ENCODE data around the gene TTC24. TPM values are rescaled to one million over a fixed set of nuclear protein-coding genes. Genes with fewer than 3 reads are reported as not detected.
"Not testable (repeated sequence)": the region's sequence is repeated elsewhere in the genome, so short reads cannot be mapped to it uniquely, and the experiment has no call there.

The TTC24 gene
- total and polyA plus RNA-seq, 4 donors: 0.36 TPM; not detected in 3

DNA sequence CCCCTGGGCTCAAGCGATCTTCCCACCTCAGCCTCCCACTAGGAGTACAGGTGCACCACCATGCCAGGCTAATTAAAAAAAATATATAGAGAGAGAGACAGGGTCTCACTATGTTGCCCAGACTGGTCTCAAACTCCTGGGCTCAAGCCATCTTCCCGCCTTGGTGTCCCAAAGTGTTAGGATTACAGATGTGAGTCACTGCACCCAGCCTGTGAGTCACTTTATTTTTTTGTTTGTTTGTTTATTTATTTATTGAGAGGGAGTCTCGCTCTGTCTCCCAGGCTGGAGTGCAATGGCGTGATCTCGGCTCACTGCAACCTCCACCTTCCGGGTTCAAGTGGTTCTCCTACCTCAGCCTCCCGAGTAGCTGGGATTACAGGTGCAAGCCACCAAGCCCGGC is 8.4 kb downstream of the TTC24 start:
- WGBS, 2 donors: 84 to 87% methylated on average over 8 of the region's 8 CpGs
- intact Hi-C loops (cut with DNase I): not testable (repeated sequence)

GRCh38 chr1:156589546-156589945 is 10.0 kb downstream of the TTC24 start:
- 42 to 53% methylated on average over 5 of the region's 5 CpGs for WGBS, 2 donors
- Histone ChIP-seq H3K36me3 (ENCODE audit: control insufficient read depth in 1 of 2, insufficient read depth in 2 of 2, low read length in 1 of 2) (peaks cover 0 to 1% of the 10 kb centered on the region in 2 donors), H3K27ac (ENCODE audit: low read depth in 1 of 2, low read length in 2 of 2) (no peak overlapping the region), H3K4me1 (ENCODE audit: control insufficient read depth in 1 of 2, insufficient read depth in 2 of 2, low read length in 2 of 2) (no peaks in the 10 kb centered on the region), H3K4me3 (ENCODE audit: low read length in 2 of 2) (no peak overlapping the region), H3K9me3 (ENCODE audit: control insufficient read depth, low read length) (no peaks in the 10 kb centered on the region), H3K27me3 (ENCODE audit: control insufficient read depth in 1 of 2, insufficient read depth in 2 of 2, low read length in 1 of 2) (no peaks in the 10 kb centered on the region)
- DNase-seq: no peak
- intact Hi-C loops (cut with DNase I): no loop called here
- ATAC-seq (ENCODE audit: low FRiP score): no peak

More for the DNA sequence above, 8.4 kb downstream of the TTC24 start:
- not testable (repeated sequence) for H3K9me3 ChIP-seq (ENCODE audit: control insufficient read depth, low read length); H3K4me1 ChIP-seq (ENCODE audit: control insufficient read depth in 1 of 2, insufficient read depth in 2 of 2, low read length in 2 of 2); H3K36me3 ChIP-seq (ENCODE audit: control insufficient read depth in 1 of 2, insufficient read depth in 2 of 2, low read length in 1 of 2); ATAC-seq (ENCODE audit: low FRiP score); H3K27me3 ChIP-seq (ENCODE audit: control insufficient read depth in 1 of 2, insufficient read depth in 2 of 2, low read length in 1 of 2); H3K27ac ChIP-seq (ENCODE audit: low read depth in 1 of 2, low read length in 2 of 2); H3K4me3 ChIP-seq (ENCODE audit: low read length in 2 of 2)
- DNase-seq: peak in 1 of 2 donors; percentile 9

- Histone ChIP-seq H3K4me3 (ENCODE audit: low read length in 2 of 2) (no peak overlapping the region), H3K27me3 (ENCODE audit: control insufficient read depth in 1 of 2, insufficient read depth in 2 of 2, low read length in 1 of 2) (no peaks in the 10 kb centered on the region), H3K9me3 (ENCODE audit: control insufficient read depth, low read length) (no peaks in the 10 kb centered on the region), H3K36me3 (ENCODE audit: control insufficient read depth in 1 of 2, insufficient read depth in 2 of 2, low read length in 1 of 2) (peaks cover 0 to 4% of the 10 kb centered on the region in 2 donors), H3K4me1 (ENCODE audit: control insufficient read depth in 1 of 2, insufficient read depth in 2 of 2, low read length in 2 of 2) (no peaks in the 10 kb centered on the region), H3K27ac (ENCODE audit: low read depth in 1 of 2, low read length in 2 of 2) (peak overlapping the region in 1 of 2 donors; percentile 23)
- no peak for ATAC-seq (ENCODE audit: low FRiP score)
- no peak for DNase-seq
- 83% methylated on average over 10 of the region's 10 CpGs for WGBS, 2 donors
- intact Hi-C loops (cut with DNase I): loop anchor here in 1 of 2 donors (5.0 kb wide), 1 partner anchor 78 kb away; no protein-coding TSS in a partner anchor
Measured at GRCh38 chr1:156590326-156591180, 11.0 kb downstream of the TTC24 start.

- no peak for DNase-seq
- H3K27ac ChIP-seq (ENCODE audit: low read depth in 1 of 2, low read length in 2 of 2): peak overlapping the region; percentile 23 to 91
- no peaks in the 10 kb centered on the region for H3K9me3 ChIP-seq (ENCODE audit: control insufficient read depth, low read length)
- H3K27me3 ChIP-seq (ENCODE audit: control insufficient read depth in 1 of 2, insufficient read depth in 2 of 2, low read length in 1 of 2): no peaks in the 10 kb centered on the region
- 18% methylated on average over 6 of the region's 6 CpGs for WGBS, 2 donors
- ATAC-seq (ENCODE audit: low FRiP score): no peak
- no peaks in the 10 kb centered on the region for H3K4me1 ChIP-seq (ENCODE audit: control insufficient read depth in 1 of 2, insufficient read depth in 2 of 2, low read length in 2 of 2)
- peak overlapping the region; percentile 71 to 77 for H3K4me3 ChIP-seq (ENCODE audit: low read length in 2 of 2)
- intact Hi-C loops (cut with DNase I): loop anchor here in 1 of 2 donors (5.0 kb wide), 1 partner anchor 79 kb away; no protein-coding TSS in a partner anchor
- H3K36me3 ChIP-seq (ENCODE audit: control insufficient read depth in 1 of 2, insufficient read depth in 2 of 2, low read length in 1 of 2): peaks cover 0 to 6% of the 10 kb centered on the region in 2 donors
Measured at GRCh38 chr1:156591181-156591431, 11.6 kb downstream of the TTC24 start.

- H3K36me3 ChIP-seq (ENCODE audit: control insufficient read depth in 1 of 2, insufficient read depth in 2 of 2, low read length in 1 of 2): peaks cover 0 to 6% of the 10 kb centered on the region in 2 donors
- H3K4me3 ChIP-seq (ENCODE audit: low read length in 2 of 2): peak within 1 kb of the TSS; percentile 71 to 77
- intact Hi-C loops (cut with DNase I): loop anchor here in 1 of 2 donors (5.0 kb wide), 1 partner anchor 79 kb away; no protein-coding TSS in a partner anchor
- no peaks in the 10 kb centered on the region for H3K4me1 ChIP-seq (ENCODE audit: control insufficient read depth in 1 of 2, insufficient read depth in 2 of 2, low read length in 2 of 2)
- H3K27me3 ChIP-seq (ENCODE audit: control insufficient read depth in 1 of 2, insufficient read depth in 2 of 2, low read length in 1 of 2): no peaks in the 10 kb centered on the region
- no peaks in the 10 kb centered on the region for H3K9me3 ChIP-seq (ENCODE audit: control insufficient read depth, low read length)
- peak; percentile 94 for ATAC-seq (ENCODE audit: low FRiP score)
- peak; percentile 81 to 90 for DNase-seq
- peak within 1 kb of the TSS; percentile 23 to 91 for H3K27ac ChIP-seq (ENCODE audit: low read depth in 1 of 2, low read length in 2 of 2)
- WGBS, 2 donors: 1% methylated on average over 49 to 60 of the region's 60 CpGs
Measured at GRCh38 chr1:156591432-156592157, 12.1 kb downstream of the TTC24 start, which contains the start of gene NAXE. Gene NAXE, plus strand, starts transcription at chr1:156591776. Its CDS starts 29 bp downstream, at chr1:156591805.

GRCh38 chr1:156592158-156592909 is 12.8 kb downstream of the TTC24 start:
- ATAC-seq (ENCODE audit: low FRiP score): no peak
- Histone ChIP-seq H3K4me1 (ENCODE audit: control insufficient read depth in 1 of 2, insufficient read depth in 2 of 2, low read length in 2 of 2) (no peaks in the 10 kb centered on the region), H3K36me3 (ENCODE audit: control insufficient read depth in 1 of 2, insufficient read depth in 2 of 2, low read length in 1 of 2) (peaks cover 3 to 6% of the 10 kb centered on the region in 2 donors), H3K4me3 (ENCODE audit: low read length in 2 of 2) (peak overlapping the region; percentile 71 to 77), H3K27ac (ENCODE audit: low read depth in 1 of 2, low read length in 2 of 2) (no peak overlapping the region), H3K9me3 (ENCODE audit: control insufficient read depth, low read length) (no peaks in the 10 kb centered on the region), H3K27me3 (ENCODE audit: control insufficient read depth in 1 of 2, insufficient read depth in 2 of 2, low read length in 1 of 2) (no peaks in the 10 kb centered on the region)
- intact Hi-C loops (cut with DNase I): loop anchor here in 1 of 2 donors (5.0 kb wide), 1 partner anchor 80 kb away; no protein-coding TSS in a partner anchor
- DNase-seq: peak in 1 of 2 donors; percentile 62
- 50 to 52% methylated on average over 16 of the region's 16 CpGs for WGBS, 2 donors

DNA sequence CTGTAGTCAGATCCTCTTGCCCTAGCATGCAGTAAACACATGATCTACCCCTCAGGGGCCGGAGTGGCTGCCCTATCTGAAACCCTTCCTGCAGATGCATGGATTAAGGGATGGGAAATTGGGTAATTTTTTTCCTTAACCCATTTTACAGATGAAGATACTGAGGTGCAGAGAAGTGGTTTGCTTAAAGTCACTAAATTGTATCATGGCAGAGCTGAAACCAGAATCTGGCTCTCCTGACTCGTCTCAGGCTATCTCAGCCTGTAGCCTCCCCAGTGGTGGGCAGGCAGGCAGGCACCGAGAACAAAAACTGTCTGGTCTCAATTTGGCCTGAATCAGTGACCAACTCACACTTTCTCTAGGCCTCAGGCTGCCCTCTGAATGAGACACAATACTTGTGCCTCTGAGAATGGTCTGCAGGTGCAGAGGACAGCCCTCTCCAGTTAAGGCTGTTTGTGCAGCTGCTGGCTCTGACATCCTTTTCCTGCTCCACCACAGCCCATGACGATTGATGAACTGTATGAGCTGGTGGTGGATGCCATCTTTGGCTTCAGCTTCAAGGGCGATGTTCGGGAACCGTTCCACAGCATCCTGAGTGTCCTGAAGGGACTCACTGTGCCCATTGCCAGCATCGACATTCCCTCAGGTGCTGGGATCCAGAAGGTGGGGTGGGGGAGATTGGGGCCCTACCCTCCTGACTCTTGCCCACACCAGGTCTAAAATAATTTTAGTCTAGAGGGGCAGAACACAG is 13.6 kb downstream of the TTC24 start:
- intact Hi-C loops (cut with DNase I): loop anchor here in 1 of 2 donors (5.0 kb wide), 1 partner anchor 81 kb away; no protein-coding TSS in a partner anchor
- ATAC-seq (ENCODE audit: low FRiP score) (no peak), DNase-seq (peak in 1 of 2 donors; percentile 51)
- Histone ChIP-seq H3K36me3 (ENCODE audit: control insufficient read depth in 1 of 2, insufficient read depth in 2 of 2, low read length in 1 of 2) (peaks cover 5 to 6% of the 10 kb centered on the region in 2 donors), H3K27ac (ENCODE audit: low read depth in 1 of 2, low read length in 2 of 2) (no peak overlapping the region), H3K27me3 (ENCODE audit: control insufficient read depth in 1 of 2, insufficient read depth in 2 of 2, low read length in 1 of 2) (no peaks in the 10 kb centered on the region), H3K4me3 (ENCODE audit: low read length in 2 of 2) (no peak overlapping the region), H3K9me3 (ENCODE audit: control insufficient read depth, low read length) (no peaks in the 10 kb centered on the region), H3K4me1 (ENCODE audit: control insufficient read depth in 1 of 2, insufficient read depth in 2 of 2, low read length in 2 of 2) (no peaks in the 10 kb centered on the region)
- 78 to 83% methylated on average over 8 of the region's 8 CpGs for WGBS, 2 donors

DNA sequence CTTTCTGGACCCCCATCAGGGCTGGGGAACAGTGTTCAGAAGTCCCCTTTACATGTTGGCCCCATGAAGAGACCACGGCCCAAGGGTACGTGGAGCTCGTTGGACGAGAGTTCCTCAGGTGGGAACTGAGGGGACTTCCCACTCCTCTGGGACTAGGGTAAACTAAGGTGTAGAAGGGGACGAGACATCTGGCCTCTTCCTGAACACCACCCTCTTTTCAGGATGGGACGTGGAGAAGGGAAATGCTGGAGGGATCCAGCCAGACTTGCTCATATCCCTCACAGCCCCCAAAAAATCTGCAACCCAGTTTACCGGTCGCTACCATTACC is 14.1 kb downstream of the TTC24 start:
- DNase-seq: peak in 1 of 2 donors; percentile 45
- ATAC-seq (ENCODE audit: low FRiP score): no peak
- intact Hi-C loops (cut with DNase I): loop anchor here in 1 of 2 donors (5.0 kb wide), 1 partner anchor 81 kb away; no protein-coding TSS in a partner anchor
- no peak overlapping the region for H3K4me3 ChIP-seq (ENCODE audit: low read length in 2 of 2)
- H3K36me3 ChIP-seq (ENCODE audit: control insufficient read depth in 1 of 2, insufficient read depth in 2 of 2, low read length in 1 of 2): peaks cover 5 to 6% of the 10 kb centered on the region in 2 donors
- no peaks in the 10 kb centered on the region for H3K27me3 ChIP-seq (ENCODE audit: control insufficient read depth in 1 of 2, insufficient read depth in 2 of 2, low read length in 1 of 2)
- no peaks in the 10 kb centered on the region for H3K9me3 ChIP-seq (ENCODE audit: control insufficient read depth, low read length)
- H3K27ac ChIP-seq (ENCODE audit: low read depth in 1 of 2, low read length in 2 of 2): no peak overlapping the region
- no peaks in the 10 kb centered on the region for H3K4me1 ChIP-seq (ENCODE audit: control insufficient read depth in 1 of 2, insufficient read depth in 2 of 2, low read length in 2 of 2)
- 86 to 91% methylated on average over 8 of the region's 8 CpGs for WGBS, 2 donors

All from aorta (tissue), 5 donors.